ENCODE measurements around the gene SF3B6. TPM values are rescaled to one million over a fixed set of nuclear protein-coding genes. Genes with fewer than 3 reads are reported as not detected.
A peak's percentile ranks its signal among the peaks of the same experiment; 100 is the strongest.

The SF3B6 gene
- total RNA-seq, 1 experiment from 2014 or later = 141 TPM

DNA sequence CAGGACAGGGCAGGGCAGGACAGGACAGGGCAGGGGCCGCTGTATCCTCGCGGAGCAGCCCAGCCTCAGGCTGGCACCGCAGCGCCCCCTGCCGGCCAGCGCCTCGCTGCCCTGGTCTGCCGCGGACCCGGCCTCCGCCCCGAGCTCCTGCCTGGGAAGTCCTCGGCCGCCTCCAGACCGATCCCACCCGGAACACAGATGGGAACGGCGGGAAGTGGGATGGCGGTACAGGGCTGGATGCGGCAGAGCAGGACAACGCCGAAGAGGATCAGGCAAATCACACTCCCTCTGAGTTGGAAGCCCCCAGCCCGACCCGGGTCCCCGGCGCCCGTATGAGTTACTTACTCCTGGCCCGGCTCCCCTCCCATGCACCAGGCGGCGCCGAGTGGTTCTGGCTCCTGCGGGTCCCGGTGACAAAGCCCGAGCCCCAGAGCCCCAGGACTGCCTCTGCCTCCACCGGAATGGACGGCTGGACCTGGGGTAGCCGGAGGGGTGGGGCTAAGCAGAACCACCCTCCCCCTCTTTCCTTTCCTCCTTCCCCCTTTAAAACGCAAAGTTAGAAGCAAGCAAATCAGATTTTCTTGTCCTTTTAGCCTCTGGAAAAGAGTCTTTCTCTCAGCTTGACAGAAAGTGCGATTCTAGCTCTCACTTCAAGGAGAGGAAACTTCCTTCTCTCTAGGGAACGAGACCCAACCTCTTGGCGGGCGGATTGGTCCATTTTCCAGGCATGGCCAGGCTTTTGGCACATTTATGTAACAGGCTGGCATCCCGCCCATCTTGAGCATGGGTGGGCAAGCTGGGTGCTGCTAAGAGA, 8.5 kb upstream of the SF3B6 start, which contains the start of gene TP53I3:
TSS of gene TP53I3 (minus strand) at position 449 of the 814 bp plus-strand sequence. CDS start 508 bp downstream, outside the sequence.
- CTCF ChIA-PET = interaction anchor here (0.6 to 4.8 kb wide), 38 partner anchors 8 to 944 kb away, joined by 3 to 41 read pairs (median 4); partner anchors contain the start of genes ATAD2B, FAM228B, SF3B6 and UBXN2A
- Mint-ChIP-seq H3K27ac (ENCODE audit: low read depth, unreplicated experiment) (peak within 1 kb of the TSS; percentile 92), H3K4me3 (ENCODE audit: unreplicated experiment) (peak within 1 kb of the TSS; percentile 75), H3K9me3 (ENCODE audit: unreplicated experiment) (no peaks in the 10 kb centered on the region), H3K36me3 (ENCODE audit: insufficient read depth, unreplicated experiment) (peaks cover 29% of the 10 kb centered on the region), H3K27me3 (ENCODE audit: insufficient read depth, unreplicated experiment) (no peaks in the 10 kb centered on the region), H3K4me1 (ENCODE audit: insufficient read depth, unreplicated experiment) (peaks cover 28% of the 10 kb centered on the region)
- peak; percentile 85 for DNase-seq (ENCODE audit: unreplicated experiment)
- TF ChIP-seq, protein P1, sequence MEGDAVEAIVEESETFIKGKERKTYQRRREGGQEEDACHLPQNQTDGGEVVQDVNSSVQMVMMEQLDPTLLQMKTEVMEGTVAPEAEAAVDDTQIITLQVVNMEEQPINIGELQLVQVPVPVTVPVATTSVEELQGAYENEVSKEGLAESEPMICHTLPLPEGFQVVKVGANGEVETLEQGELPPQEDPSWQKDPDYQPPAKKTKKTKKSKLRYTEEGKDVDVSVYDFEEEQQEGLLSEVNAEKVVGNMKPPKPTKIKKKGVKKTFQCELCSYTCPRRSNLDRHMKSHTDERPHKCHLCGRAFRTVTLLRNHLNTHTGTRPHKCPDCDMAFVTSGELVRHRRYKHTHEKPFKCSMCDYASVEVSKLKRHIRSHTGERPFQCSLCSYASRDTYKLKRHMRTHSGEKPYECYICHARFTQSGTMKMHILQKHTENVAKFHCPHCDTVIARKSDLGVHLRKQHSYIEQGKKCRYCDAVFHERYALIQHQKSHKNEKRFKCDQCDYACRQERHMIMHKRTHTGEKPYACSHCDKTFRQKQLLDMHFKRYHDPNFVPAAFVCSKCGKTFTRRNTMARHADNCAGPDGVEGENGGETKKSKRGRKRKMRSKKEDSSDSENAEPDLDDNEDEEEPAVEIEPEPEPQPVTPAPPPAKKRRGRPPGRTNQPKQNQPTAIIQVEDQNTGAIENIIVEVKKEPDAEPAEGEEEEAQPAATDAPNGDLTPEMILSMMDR (IDR thresholded peaks at IDR 0.05; ENCODE audit: unreplicated experiment) = peak; percentile 94
- no TSS peak for BruUV-seq (replicated peaks)
- POLR2A ChIA-PET = interaction anchor here (0.6 to 4.2 kb wide), 39 partner anchors 9 to 889 kb away, joined by 3 to 108 read pairs (median 5); partner anchors contain the start of genes ATAD2B, FAM228B, FKBP1B and ITSN2
- intact Hi-C loops (cut with micrococcal nuclease) = loop anchor here (1.0 to 5.0 kb wide), 8 partner anchors 39 to 298 kb away; partner anchors contain the start of genes ATAD2B, FAM228B, PFN4 and UBXN2A

DNA sequence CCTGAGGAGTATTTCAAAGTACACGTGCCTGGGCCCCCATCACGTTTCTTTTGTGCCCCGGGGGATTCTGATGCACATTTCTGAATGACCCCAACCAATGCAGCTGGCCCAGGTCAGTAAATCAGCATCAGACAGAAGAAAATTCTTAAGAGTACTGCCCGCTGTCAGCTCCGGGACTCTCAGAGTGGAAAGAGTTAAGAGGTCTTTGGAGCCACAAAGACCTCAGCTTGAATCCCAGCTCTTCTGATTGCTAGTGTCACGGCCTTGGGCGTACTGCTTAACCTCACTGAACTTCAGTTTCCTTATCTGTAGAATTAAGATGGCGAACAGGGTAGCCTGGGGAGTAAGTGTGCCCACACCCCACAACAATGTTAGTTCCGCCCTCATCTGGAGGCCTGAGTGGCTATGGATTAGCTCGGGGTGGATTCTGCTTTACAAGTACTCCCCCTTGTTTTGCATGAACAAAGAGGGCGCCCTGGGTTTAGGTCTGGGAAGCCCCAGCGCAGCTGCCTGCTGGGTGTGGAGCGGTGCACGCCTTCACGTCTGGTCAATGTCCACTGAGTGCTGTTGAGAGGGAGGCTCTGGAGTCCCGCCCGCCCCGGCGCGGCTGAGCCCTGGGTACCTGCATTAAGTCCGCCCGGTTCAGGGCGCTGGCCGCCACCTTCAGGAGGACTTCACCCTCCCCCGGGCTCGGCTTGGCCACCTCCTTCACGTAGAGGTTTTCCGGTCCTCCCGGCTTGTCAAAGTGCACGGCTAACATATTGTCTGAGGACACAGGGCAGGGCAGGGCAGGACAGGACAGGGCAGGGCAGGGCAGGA, 7.7 kb upstream of the SF3B6 start:
- Mint-ChIP-seq H3K4me3 (ENCODE audit: unreplicated experiment) (peak overlapping the region; percentile 75), H3K36me3 (ENCODE audit: insufficient read depth, unreplicated experiment) (peaks cover 37% of the 10 kb centered on the region), H3K27ac (ENCODE audit: low read depth, unreplicated experiment) (peak overlapping the region; percentile 92), H3K4me1 (ENCODE audit: insufficient read depth, unreplicated experiment) (peaks cover 28% of the 10 kb centered on the region), H3K27me3 (ENCODE audit: insufficient read depth, unreplicated experiment) (no peaks in the 10 kb centered on the region), H3K9me3 (ENCODE audit: unreplicated experiment) (no peaks in the 10 kb centered on the region)
- peak; percentile 95 for DNase-seq (ENCODE audit: unreplicated experiment)
- POLR2A ChIA-PET = interaction anchor here (0.6 to 4.2 kb wide), 36 partner anchors 8 to 890 kb away, joined by 3 to 108 read pairs (median 6); partner anchors contain the start of genes ATAD2B, FAM228B, FKBP1B and ITSN2
- intact Hi-C loops (cut with micrococcal nuclease) = loop anchor here (1.0 to 5.0 kb wide), 8 partner anchors 40 to 299 kb away; partner anchors contain the start of genes ATAD2B, FAM228B, PFN4 and UBXN2A
- CTCF ChIA-PET = interaction anchor here (0.5 to 4.8 kb wide), 29 partner anchors 12 to 590 kb away, joined by 3 to 41 read pairs (median 5); partner anchors contain the start of genes ATAD2B, FAM228B, MFSD2B and UBXN2A
- TSS peak; percentile 37 for BruUV-seq (replicated peaks)
- TF ChIP-seq, protein P1 (IDR thresholded peaks at IDR 0.05; ENCODE audit: unreplicated experiment) = no peak

DNA sequence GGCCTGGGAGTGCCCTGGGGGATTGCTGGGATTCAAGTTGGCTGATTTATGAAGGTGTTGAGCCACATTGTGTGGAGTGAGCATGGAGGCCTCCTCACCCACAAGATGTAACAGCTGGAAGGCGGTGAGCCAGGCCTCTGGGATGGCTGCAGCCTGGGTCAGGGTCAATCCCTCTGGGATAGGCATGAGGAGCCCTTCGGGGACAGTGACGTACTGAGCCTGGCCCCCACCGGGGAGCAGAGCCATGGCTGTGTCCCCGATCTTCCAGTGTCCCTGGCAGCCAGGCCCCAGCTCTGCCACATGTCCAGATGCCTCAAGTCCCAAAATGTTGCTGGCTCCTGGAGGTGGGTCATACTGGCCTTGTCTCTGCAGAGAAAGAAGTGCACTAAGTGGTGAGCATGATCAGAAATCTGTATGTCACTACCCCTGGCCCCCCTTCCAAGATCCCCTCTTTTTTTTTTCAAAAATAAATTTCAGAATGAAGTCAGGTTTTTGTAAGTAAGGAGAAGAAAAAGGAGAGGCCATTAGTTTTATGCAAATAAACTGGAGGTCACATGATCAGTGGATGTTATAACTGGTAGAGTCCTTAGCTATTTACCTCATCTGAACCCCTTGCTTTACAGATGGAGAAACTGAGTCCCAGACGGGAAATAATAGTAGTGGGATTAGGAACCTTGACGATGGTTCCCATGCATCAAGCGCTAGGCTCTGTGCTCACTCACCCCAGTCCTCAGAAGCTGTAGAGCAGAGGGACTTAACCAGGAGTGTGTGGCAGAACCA, 6.9 kb upstream of the SF3B6 start:
- H3K9me3 Mint-ChIP-seq (ENCODE audit: unreplicated experiment) = no peaks in the 10 kb centered on the region
- TF ChIP-seq, protein P1 (IDR thresholded peaks at IDR 0.05; ENCODE audit: unreplicated experiment) = no peak
- peak overlapping the region; percentile 92 for H3K27ac Mint-ChIP-seq (ENCODE audit: low read depth, unreplicated experiment)
- intact Hi-C loops (cut with micrococcal nuclease) = loop anchor here (5.0 kb wide), 1 partner anchor 141 kb away; the partner anchor contains the start of gene UBXN2A
- no TSS peak for BruUV-seq (replicated peaks)
- H3K27me3 Mint-ChIP-seq (ENCODE audit: insufficient read depth, unreplicated experiment) = no peaks in the 10 kb centered on the region
- no peak for DNase-seq (ENCODE audit: unreplicated experiment)
- ChIA-PET POLR2A (interaction anchor here (0.6 to 4.2 kb wide), 27 partner anchors 7 to 408 kb away, joined by 3 to 108 read pairs (median 6); partner anchors contain the start of genes ATAD2B, FAM228B, FKBP1B and ITSN2), CTCF (interaction anchor here (0.5 to 4.8 kb wide), 15 partner anchors 17 to 280 kb away, joined by 3 to 41 read pairs (median 5); partner anchors contain the start of genes ATAD2B, FAM228B, MFSD2B and UBXN2A)
- H3K36me3 Mint-ChIP-seq (ENCODE audit: insufficient read depth, unreplicated experiment) = peaks cover 40% of the 10 kb centered on the region
- H3K4me3 Mint-ChIP-seq (ENCODE audit: unreplicated experiment) = peak overlapping the region; percentile 75
- peaks cover 30% of the 10 kb centered on the region for H3K4me1 Mint-ChIP-seq (ENCODE audit: insufficient read depth, unreplicated experiment)
